ENCODE data around the gene DMRTB1.

DMRTB1 gene

DNA sequence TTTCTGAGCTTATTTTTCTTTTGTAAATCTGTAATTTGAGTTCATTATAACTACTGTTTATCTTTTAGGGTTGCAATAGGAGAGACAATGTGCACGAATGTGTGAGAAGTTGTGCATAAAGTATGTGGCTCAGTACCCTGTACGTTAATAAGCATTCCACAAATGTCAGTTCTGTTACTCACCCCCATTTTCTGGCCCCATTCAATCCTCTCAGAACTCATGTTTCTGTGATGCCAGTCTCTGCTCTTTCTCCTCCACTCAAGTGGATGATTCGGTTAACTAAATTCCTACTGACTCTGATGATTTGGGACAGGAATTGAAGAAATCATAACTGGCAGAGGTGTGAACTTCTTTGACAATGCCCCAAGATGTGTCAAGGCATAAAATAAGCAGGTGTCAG is 10.2 kb upstream of the DMRTB1 start:
- Histone ChIP-seq H3K27me3 (ENCODE audit: control insufficient read depth, insufficient read depth, low read length, poor library complexity, severe bottlenecking) (no peaks in the 10 kb centered on the region), H3K27ac (ENCODE audit: insufficient read depth, low read depth, low read length, poor library complexity, severe bottlenecking) (peak overlapping the region; percentile 10), H3K9me3 (ENCODE audit: control insufficient read depth, low read length) (no peaks in the 10 kb centered on the region), H3K36me3 (ENCODE audit: control insufficient read depth, insufficient read depth, low read length) (no peaks in the 10 kb centered on the region), H3K4me3 (ENCODE audit: insufficient read depth, low read depth, low read length) (no peak overlapping the region), H3K4me1 (ENCODE audit: control insufficient read depth, insufficient read depth, low read length) (peaks cover 15% of the 10 kb centered on the region)
- 58 to 60% methylated on average over 3 of the region's 3 CpGs for WGBS, 2 experiments

DNA sequence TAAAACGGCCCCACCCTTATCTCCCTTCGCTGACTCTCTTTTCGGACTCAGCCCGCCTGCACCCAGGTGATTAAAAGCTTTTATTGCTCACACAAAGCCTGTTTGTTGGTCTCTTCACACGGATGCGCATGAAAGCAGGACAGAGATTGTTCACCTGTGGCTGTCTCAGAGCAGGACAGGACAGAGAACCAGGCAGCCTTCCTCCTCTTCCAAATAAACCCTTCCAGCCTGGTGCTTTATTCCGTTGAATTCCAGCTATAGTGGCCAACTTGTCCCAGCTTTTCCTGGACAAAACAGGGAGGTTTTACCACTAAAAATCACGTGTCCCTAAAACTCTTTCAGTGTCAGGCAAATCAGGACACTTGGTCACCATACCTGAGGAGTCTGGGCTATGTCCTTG is 9.5 kb upstream of the DMRTB1 start:
- WGBS, 2 experiments = 29 to 31% methylated on average over 8 of the region's 8 CpGs
- Histone ChIP-seq H3K27ac (ENCODE audit: insufficient read depth, low read depth, low read length, poor library complexity, severe bottlenecking) (no peak overlapping the region), H3K9me3 (ENCODE audit: control insufficient read depth, low read length) (no peaks in the 10 kb centered on the region), H3K36me3 (ENCODE audit: control insufficient read depth, insufficient read depth, low read length) (no peaks in the 10 kb centered on the region), H3K27me3 (ENCODE audit: control insufficient read depth, insufficient read depth, low read length, poor library complexity, severe bottlenecking) (no peaks in the 10 kb centered on the region), H3K4me3 (ENCODE audit: insufficient read depth, low read depth, low read length) (no peak overlapping the region), H3K4me1 (ENCODE audit: control insufficient read depth, insufficient read depth, low read length) (peaks cover 15% of the 10 kb centered on the region)

DNA sequence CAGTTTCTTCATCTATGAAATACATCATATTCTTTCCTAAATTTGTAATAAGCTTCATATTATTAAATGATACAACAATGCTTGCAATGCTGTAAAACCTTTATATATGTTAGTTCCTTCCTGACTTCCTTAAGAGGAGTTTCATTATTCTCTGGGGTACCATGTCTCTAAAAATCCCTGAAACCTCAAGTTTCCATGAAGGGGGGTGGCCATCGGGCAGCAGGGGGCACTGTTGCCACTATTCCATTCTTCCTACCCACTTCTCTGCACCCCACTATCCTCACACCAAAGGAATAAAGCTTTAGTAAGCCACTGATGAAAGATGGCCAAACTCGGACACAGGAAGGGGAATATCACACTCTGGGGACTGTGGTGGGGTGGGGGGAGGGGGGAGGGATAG is 9.0 kb upstream of the DMRTB1 start:
- Histone ChIP-seq H3K4me3 (ENCODE audit: insufficient read depth, low read depth, low read length) (no peak overlapping the region), H3K36me3 (ENCODE audit: control insufficient read depth, insufficient read depth, low read length) (no peaks in the 10 kb centered on the region), H3K27ac (ENCODE audit: insufficient read depth, low read depth, low read length, poor library complexity, severe bottlenecking) (no peak overlapping the region), H3K27me3 (ENCODE audit: control insufficient read depth, insufficient read depth, low read length, poor library complexity, severe bottlenecking) (no peaks in the 10 kb centered on the region), H3K4me1 (ENCODE audit: control insufficient read depth, insufficient read depth, low read length) (peaks cover 15% of the 10 kb centered on the region), H3K9me3 (ENCODE audit: control insufficient read depth, low read length) (no peaks in the 10 kb centered on the region)
- WGBS, 2 experiments = 32 to 38% methylated on average over 1 of the region's 2 CpGs

DNA sequence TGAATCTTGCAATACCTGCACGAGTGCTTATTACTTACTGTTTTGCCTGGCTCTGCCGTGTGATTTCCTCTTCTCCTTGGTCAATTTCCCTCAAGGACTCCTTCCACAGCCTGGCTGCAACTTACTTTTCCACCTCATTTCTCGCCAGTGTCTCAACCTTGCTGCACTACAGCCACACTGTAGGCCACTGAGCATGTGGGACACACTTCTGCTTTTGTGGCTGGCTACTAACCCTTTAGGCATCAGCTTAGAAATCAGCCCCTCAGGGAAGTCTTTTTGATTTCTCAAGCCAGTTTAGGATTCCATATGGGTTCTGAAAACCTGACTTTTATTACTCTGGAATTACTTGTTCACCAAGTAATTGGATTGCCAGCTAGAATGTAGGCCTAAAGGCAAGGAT is 5.2 kb upstream of the DMRTB1 start:
- no peaks in the 10 kb centered on the region for H3K27me3 ChIP-seq (ENCODE audit: control insufficient read depth, insufficient read depth, low read length, poor library complexity, severe bottlenecking)
- no peak overlapping the region for H3K27ac ChIP-seq (ENCODE audit: insufficient read depth, low read depth, low read length, poor library complexity, severe bottlenecking)
- no peaks in the 10 kb centered on the region for H3K9me3 ChIP-seq (ENCODE audit: control insufficient read depth, low read length)
- 93 to 94% methylated on average over 3 of the region's 3 CpGs for WGBS, 2 experiments
- H3K36me3 ChIP-seq (ENCODE audit: control insufficient read depth, insufficient read depth, low read length) = no peaks in the 10 kb centered on the region
- no peak overlapping the region for H3K4me3 ChIP-seq (ENCODE audit: insufficient read depth, low read depth, low read length)
- peaks cover 3% of the 10 kb centered on the region for H3K4me1 ChIP-seq (ENCODE audit: control insufficient read depth, insufficient read depth, low read length)

DNA sequence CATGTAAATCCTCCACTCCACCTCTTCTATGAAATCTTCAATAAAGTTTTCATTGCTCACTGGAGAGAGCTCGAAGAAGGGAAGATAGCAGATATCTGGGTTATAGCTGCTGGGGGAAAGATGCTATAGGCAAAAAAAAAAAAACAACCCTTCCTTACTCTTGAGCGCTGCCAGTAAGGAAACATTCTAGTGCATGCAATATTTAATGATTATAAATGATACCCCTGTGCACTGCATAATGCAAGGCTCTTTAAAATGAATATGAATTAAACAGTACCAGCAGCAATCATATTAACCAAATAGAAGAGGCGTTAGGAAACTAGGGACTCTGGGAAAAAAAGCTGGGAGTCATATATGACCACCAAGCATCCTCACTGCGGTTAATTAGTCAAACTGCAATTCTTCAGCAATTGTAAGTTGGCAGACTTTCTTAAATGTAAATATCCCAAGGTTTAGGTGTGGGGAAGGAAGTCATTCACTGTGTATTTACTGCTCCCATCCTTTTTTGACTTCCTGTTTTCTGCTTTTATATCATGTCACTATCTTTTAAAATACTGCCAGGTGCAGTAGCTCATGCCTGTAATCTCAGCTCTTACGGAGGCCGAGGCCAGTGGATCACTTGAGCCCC is 3.7 kb upstream of the DMRTB1 start:
- WGBS, 2 experiments = 81 to 98% methylated on average over 4 of the region's 6 CpGs
- no peaks in the 10 kb centered on the region for H3K36me3 ChIP-seq (ENCODE audit: control insufficient read depth, insufficient read depth, low read length)
- no peak overlapping the region for H3K27ac ChIP-seq (ENCODE audit: insufficient read depth, low read depth, low read length, poor library complexity, severe bottlenecking)
- H3K27me3 ChIP-seq (ENCODE audit: control insufficient read depth, insufficient read depth, low read length, poor library complexity, severe bottlenecking) = no peaks in the 10 kb centered on the region
- H3K9me3 ChIP-seq (ENCODE audit: control insufficient read depth, low read length) = no peaks in the 10 kb centered on the region
- no peaks in the 10 kb centered on the region for H3K4me1 ChIP-seq (ENCODE audit: control insufficient read depth, insufficient read depth, low read length)
- no peak overlapping the region for H3K4me3 ChIP-seq (ENCODE audit: insufficient read depth, low read depth, low read length)

DNA sequence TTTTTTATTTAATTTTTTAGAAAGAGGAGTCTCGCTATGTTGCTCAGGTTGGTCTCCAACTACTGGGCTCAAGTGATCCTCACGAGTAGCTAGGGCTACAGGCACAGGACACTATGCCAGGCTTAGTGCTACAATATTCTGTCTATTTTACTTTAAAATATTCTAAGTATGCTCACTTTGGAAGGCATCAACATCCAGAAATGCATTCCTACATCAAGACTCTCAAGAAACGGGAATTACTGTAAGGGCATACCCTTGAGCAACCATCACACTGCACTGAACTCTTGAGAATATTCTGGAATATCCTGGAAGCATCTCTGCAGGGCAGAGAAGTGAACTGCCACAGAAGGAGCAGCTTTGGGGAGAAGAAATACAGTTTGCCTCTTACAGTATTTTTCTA is 565 bp upstream of the DMRTB1 start:
- H3K27me3 ChIP-seq (ENCODE audit: control insufficient read depth, insufficient read depth, low read length, poor library complexity, severe bottlenecking) = no peaks in the 10 kb centered on the region
- WGBS, 2 experiments = 90 to 94% methylated on average over 2 to 3 of the region's 3 CpGs

DNA sequence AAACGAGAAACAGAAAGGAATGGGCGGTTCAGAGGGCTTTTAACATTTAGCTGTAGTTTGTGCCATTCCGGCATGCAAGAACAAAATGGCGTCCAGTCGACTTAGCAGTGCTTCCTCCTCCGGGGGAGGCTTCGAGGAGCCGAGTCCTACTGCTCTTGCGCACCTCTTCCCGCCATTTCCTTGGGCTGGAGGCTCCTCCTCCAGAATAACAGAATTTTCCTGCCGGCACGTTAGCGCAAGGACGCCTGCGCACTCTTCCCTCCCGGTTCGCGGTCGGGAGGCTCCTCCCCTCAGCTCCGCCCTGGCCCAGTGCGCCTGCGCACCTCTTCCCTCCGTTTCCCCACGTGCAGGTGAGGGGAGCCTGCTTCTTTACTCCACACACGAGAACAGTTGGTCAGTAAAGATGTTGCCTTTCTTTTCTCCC is 1.0 kb downstream of the DMRTB1 start:
- no peak overlapping the region for H3K27ac ChIP-seq (ENCODE audit: insufficient read depth, low read depth, low read length, poor library complexity, severe bottlenecking)
- H3K36me3 ChIP-seq (ENCODE audit: control insufficient read depth, insufficient read depth, low read length) = no peaks in the 10 kb centered on the region
- H3K9me3 ChIP-seq (ENCODE audit: control insufficient read depth, low read length) = no peaks in the 10 kb centered on the region
- no peaks in the 10 kb centered on the region for H3K27me3 ChIP-seq (ENCODE audit: control insufficient read depth, insufficient read depth, low read length, poor library complexity, severe bottlenecking)
- 96 to 97% methylated on average over 25 of the region's 25 CpGs for WGBS, 2 experiments
- no peak overlapping the region for H3K4me3 ChIP-seq (ENCODE audit: insufficient read depth, low read depth, low read length)
- H3K4me1 ChIP-seq (ENCODE audit: control insufficient read depth, insufficient read depth, low read length) = peaks cover 6% of the 10 kb centered on the region

More for the DNA sequence above, 565 bp upstream of the DMRTB1 start:
- Histone ChIP-seq H3K27ac (ENCODE audit: insufficient read depth, low read depth, low read length, poor library complexity, severe bottlenecking) (no peak overlapping the region), H3K4me1 (ENCODE audit: control insufficient read depth, insufficient read depth, low read length) (peaks cover 6% of the 10 kb centered on the region), H3K9me3 (ENCODE audit: control insufficient read depth, low read length) (no peaks in the 10 kb centered on the region), H3K4me3 (ENCODE audit: insufficient read depth, low read depth, low read length) (no peak overlapping the region), H3K36me3 (ENCODE audit: control insufficient read depth, insufficient read depth, low read length) (no peaks in the 10 kb centered on the region)

DNA sequence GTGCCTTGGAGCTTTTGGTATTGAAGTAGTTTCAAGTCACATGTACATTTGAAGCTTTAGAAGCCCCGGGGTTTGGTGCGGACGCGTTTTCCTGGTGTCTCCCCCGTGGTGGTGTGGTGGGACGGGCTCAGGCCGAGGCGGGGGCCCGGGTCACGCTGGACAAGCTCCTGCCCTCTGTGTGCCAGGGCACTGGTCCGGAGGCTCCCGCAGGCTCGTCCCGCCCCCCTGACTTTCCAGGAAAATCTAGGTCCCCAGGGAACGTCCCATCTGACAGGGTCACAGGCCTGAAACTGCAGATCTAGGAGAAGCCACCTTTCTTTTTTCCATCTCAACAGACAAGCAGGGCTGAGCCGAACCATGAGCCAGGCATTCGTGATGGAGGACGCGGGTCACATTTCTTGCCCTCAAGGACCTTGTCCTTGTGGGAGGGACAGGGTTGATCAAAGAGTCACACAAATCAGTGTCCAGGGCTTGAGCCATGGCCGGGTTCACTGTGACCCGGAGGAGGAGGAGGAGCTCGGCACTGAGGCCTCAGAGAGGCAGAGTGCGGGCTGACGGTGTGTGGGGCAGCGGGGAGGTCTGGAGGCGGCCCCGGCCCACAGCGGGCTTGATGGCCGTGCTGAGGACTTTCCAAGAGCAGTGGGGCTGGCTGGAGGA is 1.6 kb downstream of the DMRTB1 start:
- no peak overlapping the region for H3K27ac ChIP-seq (ENCODE audit: insufficient read depth, low read depth, low read length, poor library complexity, severe bottlenecking)
- H3K4me1 ChIP-seq (ENCODE audit: control insufficient read depth, insufficient read depth, low read length) = peaks cover 6% of the 10 kb centered on the region
- H3K4me3 ChIP-seq (ENCODE audit: insufficient read depth, low read depth, low read length) = no peak overlapping the region
- no peaks in the 10 kb centered on the region for H3K27me3 ChIP-seq (ENCODE audit: control insufficient read depth, insufficient read depth, low read length, poor library complexity, severe bottlenecking)
- H3K36me3 ChIP-seq (ENCODE audit: control insufficient read depth, insufficient read depth, low read length) = no peaks in the 10 kb centered on the region
- H3K9me3 ChIP-seq (ENCODE audit: control insufficient read depth, low read length) = no peaks in the 10 kb centered on the region
- WGBS, 2 experiments = 92 to 94% methylated on average over 29 of the region's 29 CpGs

DNA sequence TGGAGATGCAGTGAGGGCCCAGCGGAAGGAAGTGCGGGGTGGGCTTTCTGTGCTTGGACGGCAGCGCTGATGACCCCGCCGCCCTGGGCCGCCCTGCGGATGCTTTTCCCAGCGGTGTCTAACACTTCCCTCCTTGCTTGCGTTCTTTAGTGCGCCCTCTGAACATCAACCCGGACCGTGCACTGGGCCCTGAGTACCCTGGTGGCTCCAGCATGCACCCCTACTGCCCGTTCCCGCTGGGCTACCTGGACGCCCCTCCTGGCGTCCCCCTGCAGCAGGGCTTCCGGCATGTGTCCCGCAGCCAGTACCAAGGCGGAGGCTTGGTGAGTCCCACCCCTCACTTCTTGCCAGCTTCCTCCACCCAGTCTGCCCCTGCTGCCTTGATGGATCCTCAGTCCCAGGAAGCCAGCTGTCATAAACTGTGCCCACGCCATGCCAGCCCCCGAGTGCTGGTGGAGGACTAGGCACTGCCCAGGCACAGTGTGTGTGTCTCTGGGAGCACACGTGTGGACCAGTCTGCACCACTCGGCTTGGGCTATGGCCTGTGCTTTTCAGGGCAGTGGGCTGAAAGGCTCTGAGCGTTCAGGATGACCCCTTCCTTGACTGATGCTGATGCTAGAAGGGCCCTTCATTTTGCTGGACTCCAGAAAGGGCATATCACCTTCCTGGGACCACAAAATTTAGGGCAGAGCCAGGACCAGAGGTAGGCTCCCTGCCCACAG is 2.3 kb downstream of the DMRTB1 start:
- H3K4me3 ChIP-seq (ENCODE audit: insufficient read depth, low read depth, low read length) = no peak overlapping the region
- no peak overlapping the region for H3K27ac ChIP-seq (ENCODE audit: insufficient read depth, low read depth, low read length, poor library complexity, severe bottlenecking)
- H3K27me3 ChIP-seq (ENCODE audit: control insufficient read depth, insufficient read depth, low read length, poor library complexity, severe bottlenecking) = no peaks in the 10 kb centered on the region
- peaks cover 6% of the 10 kb centered on the region for H3K4me1 ChIP-seq (ENCODE audit: control insufficient read depth, insufficient read depth, low read length)
- 95 to 96% methylated on average over 25 of the region's 25 CpGs for WGBS, 2 experiments
- H3K9me3 ChIP-seq (ENCODE audit: control insufficient read depth, low read length) = no peaks in the 10 kb centered on the region
- H3K36me3 ChIP-seq (ENCODE audit: control insufficient read depth, insufficient read depth, low read length) = no peaks in the 10 kb centered on the region

DNA sequence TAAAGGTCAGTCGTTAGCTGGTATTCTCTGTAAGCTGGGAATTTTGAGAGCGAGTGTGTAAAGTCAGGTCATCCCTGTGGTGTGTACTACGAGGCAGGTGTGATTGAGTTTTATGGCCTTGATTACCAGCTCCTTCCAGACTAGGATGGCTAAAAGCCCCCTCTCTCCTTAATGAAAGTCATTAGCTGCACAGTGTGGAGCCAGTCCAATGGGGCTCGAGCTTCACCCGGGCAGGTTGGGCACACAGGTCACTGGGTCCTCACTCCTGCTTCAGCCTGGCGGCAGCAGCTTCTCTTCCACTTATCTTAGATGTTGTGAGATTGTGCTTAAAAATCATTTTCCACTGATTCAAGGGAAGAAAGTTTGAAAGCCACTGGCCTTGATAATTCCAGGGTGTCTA is 3.0 kb downstream of the DMRTB1 start:
- Histone ChIP-seq H3K9me3 (ENCODE audit: control insufficient read depth, low read length) (no peaks in the 10 kb centered on the region), H3K4me3 (ENCODE audit: insufficient read depth, low read depth, low read length) (no peak overlapping the region), H3K36me3 (ENCODE audit: control insufficient read depth, insufficient read depth, low read length) (no peaks in the 10 kb centered on the region), H3K27ac (ENCODE audit: insufficient read depth, low read depth, low read length, poor library complexity, severe bottlenecking) (no peak overlapping the region), H3K4me1 (ENCODE audit: control insufficient read depth, insufficient read depth, low read length) (peaks cover 6% of the 10 kb centered on the region), H3K27me3 (ENCODE audit: control insufficient read depth, insufficient read depth, low read length, poor library complexity, severe bottlenecking) (no peaks in the 10 kb centered on the region)
- WGBS, 2 experiments = 92 to 97% methylated on average over 6 of the region's 6 CpGs

All from ectodermal cell (in vitro differentiated cells).